ENCODE data around the gene SRBD1. TPM values are rescaled to one million over a fixed set of nuclear protein-coding genes. Genes with fewer than 3 reads are reported as not detected.

Gene SRBD1
- total RNA-seq, 2 donors from 2014 or later, result 5.3 to 9.6 TPM

DNA sequence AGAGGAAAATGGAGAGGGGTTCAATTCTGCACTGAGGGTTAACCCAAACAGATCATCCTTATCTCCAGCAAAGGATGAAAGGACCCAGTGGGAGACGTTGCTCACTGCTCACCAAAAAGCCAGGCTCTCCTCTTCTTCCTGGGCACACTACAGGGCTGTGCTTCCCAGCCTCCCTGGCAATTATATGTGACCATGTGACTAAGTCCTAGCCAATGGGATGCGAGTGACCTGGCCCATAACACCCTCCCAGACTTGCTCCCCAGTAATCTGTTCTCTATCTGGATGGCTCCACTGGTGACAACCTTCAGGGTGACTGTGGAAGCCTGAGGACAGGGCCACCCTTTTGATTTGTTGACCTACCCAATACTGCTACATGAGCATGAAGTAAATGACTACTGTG is 29.5 kb upstream of the SRBD1 start:
- TF ChIP-seq, protein P1, sequence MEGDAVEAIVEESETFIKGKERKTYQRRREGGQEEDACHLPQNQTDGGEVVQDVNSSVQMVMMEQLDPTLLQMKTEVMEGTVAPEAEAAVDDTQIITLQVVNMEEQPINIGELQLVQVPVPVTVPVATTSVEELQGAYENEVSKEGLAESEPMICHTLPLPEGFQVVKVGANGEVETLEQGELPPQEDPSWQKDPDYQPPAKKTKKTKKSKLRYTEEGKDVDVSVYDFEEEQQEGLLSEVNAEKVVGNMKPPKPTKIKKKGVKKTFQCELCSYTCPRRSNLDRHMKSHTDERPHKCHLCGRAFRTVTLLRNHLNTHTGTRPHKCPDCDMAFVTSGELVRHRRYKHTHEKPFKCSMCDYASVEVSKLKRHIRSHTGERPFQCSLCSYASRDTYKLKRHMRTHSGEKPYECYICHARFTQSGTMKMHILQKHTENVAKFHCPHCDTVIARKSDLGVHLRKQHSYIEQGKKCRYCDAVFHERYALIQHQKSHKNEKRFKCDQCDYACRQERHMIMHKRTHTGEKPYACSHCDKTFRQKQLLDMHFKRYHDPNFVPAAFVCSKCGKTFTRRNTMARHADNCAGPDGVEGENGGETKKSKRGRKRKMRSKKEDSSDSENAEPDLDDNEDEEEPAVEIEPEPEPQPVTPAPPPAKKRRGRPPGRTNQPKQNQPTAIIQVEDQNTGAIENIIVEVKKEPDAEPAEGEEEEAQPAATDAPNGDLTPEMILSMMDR (IDR thresholded peaks at IDR 0.05), result no peak
- H3K4me1 ChIP-seq, result peaks cover 0 to 6% of the 10 kb centered on the region in 2 donors
- H3K27me3 ChIP-seq, result no peaks in the 10 kb centered on the region
- H3K27ac ChIP-seq, result no peak overlapping the region
- DNase-seq (ENCODE audit: low spot score), result no peak
- no peak overlapping the region for H3K4me3 ChIP-seq
- no peaks in the 10 kb centered on the region for H3K9me3 ChIP-seq
- H3K36me3 ChIP-seq, result no peaks in the 10 kb centered on the region

DNA sequence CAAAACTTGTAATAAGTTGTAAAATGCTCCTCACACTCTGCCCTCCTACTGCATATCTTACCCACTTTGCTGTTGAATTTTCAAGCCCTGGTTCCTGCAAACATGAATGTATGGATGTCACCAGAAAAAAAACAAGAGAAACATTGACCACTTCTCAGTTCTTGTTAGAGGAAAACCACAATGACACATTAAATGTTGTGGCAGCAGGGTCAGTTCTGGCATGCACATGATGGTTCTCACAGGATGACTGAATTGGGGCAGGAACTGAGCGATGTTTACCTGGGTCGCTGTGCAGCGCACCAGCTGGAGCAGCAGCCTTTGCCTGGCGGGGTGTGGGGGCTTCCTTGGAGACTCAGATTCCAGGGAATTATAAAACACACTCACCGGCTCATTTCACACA is 26.4 kb upstream of the SRBD1 start:
- H3K4me1 ChIP-seq, result no peaks in the 10 kb centered on the region
- no peaks in the 10 kb centered on the region for H3K36me3 ChIP-seq
- DNase-seq (ENCODE audit: low spot score), result no peak
- H3K4me3 ChIP-seq, result no peak overlapping the region
- no peaks in the 10 kb centered on the region for H3K27me3 ChIP-seq
- no peaks in the 10 kb centered on the region for H3K9me3 ChIP-seq
- H3K27ac ChIP-seq, result no peak overlapping the region
- TF ChIP-seq, protein P1 (IDR thresholded peaks at IDR 0.05), result no peak

DNA sequence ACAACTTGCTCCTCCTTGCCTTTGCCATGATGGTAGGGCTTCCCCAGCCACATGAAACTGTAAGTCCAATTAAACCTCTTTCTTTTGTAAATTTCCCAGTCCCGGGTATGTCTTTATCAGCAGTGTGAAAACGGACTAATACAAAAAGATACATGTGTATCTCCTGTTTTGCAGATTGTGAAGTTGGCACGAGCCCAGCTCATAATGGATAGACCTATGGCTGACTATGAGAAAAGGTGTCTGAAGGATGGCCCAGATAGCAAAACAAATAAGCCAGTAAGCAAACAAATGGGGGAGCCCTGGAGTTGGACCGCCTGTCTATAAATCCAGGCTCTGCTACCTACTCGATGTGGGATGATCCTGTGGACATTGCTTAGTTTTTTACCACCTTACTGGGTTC is 24.9 kb upstream of the SRBD1 start:
- TF ChIP-seq, protein P1 (IDR thresholded peaks at IDR 0.05), result no peak
- no peak for DNase-seq (ENCODE audit: low spot score)
- no peaks in the 10 kb centered on the region for H3K27me3 ChIP-seq
- H3K36me3 ChIP-seq, result no peaks in the 10 kb centered on the region
- H3K27ac ChIP-seq, result no peak overlapping the region
- H3K4me1 ChIP-seq, result no peaks in the 10 kb centered on the region
- no peaks in the 10 kb centered on the region for H3K9me3 ChIP-seq
- H3K4me3 ChIP-seq, result no peak overlapping the region

DNA sequence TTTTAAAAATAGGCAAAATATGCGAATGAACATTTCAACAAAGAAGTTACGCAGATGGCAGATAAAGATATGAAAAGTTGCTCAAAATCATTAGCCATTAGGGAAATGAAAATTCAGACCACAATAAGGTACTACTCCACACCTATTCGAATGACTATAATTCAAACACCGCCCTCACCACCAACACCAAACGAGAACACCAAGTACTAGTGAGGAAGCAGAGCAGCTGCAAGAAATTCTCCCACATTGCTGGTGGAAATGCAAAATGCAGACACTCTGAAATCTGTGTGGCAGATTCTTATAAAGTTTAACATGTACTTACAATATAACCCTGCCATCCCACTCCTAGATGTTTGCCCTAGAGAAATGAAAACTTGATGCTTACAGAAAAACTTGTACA is 23.2 kb upstream of the SRBD1 start:
- DNase-seq (ENCODE audit: low spot score), result no peak
- Histone ChIP-seq H3K9me3 (no peaks in the 10 kb centered on the region), H3K4me3 (no peak overlapping the region), H3K36me3 (no peaks in the 10 kb centered on the region), H3K4me1 (no peaks in the 10 kb centered on the region), H3K27ac (no peak overlapping the region), H3K27me3 (no peaks in the 10 kb centered on the region)
- TF ChIP-seq, protein P1 (IDR thresholded peaks at IDR 0.05), result no peak

DNA sequence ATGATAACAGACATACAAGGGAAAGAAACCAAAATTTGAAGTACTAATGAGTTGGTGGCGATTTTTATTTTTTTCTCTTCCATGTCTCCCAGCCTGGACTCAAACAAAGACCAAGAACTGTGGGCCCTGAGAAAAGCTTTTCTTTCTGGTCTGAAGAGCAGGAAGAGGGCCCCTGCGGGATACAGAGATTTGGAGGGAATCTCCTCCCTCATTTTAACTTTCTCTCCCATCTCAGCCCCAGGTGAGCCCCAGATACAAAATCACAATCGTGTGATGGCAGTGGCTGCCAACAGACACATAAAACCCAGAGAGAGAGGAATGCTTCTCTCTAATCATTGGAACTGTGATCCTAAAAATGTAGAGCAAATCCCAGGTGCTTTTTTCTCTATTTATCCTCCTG is 20.9 kb upstream of the SRBD1 start:
- no peaks in the 10 kb centered on the region for H3K36me3 ChIP-seq
- no peaks in the 10 kb centered on the region for H3K27me3 ChIP-seq
- H3K27ac ChIP-seq, result no peak overlapping the region
- no peaks in the 10 kb centered on the region for H3K4me1 ChIP-seq
- no peak for DNase-seq (ENCODE audit: low spot score)
- H3K9me3 ChIP-seq, result no peaks in the 10 kb centered on the region
- no peak overlapping the region for H3K4me3 ChIP-seq
- TF ChIP-seq, protein P1 (IDR thresholded peaks at IDR 0.05), result no peak

DNA sequence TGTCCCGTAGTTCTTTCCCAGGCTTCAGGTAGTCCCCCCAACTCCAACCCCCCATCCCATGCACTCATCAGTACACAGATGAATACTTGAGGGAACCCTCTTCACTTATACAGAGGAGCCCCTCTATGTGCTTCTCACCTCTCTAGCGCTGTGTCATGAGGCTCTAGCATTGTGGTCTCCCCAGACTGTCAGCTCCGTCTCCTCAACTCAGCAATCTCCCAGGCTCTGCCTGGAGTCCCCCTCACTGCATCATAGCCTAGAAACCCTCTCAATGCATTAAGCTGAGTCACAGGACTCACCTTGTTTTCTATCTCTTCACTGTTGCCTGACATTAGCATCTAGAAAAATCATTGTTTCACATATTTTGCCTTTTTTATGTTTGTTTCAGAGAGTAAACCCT is 20.3 kb upstream of the SRBD1 start:
- Histone ChIP-seq H3K9me3 (no peaks in the 10 kb centered on the region), H3K4me3 (no peak overlapping the region), H3K36me3 (no peaks in the 10 kb centered on the region), H3K4me1 (no peaks in the 10 kb centered on the region), H3K27me3 (no peaks in the 10 kb centered on the region), H3K27ac (no peak overlapping the region)
- no peak for DNase-seq (ENCODE audit: low spot score)
- TF ChIP-seq, protein P1 (IDR thresholded peaks at IDR 0.05), result no peak

Measured in right atrium auricular region (tissue), 2 donors.